CD8-positive, alpha-beta memory T cell (primary cell): ENCODE data around the gene MIOX. TPM values are rescaled to one million over a fixed set of nuclear protein-coding genes. Genes with fewer than 3 reads are reported as not detected.

Source experiments
- CTCF ChIA-PET: fragments of 350-600 bp; sonication (Branson Sonifier 250); formaldehyde crosslinking; loops from one replicate; lab custom pipeline; 2021; ENCODE audit warnings: antibody characterized with exemption; lab: Charles Lee
- POLR2A ChIA-PET: fragments of 350-600 bp; sonication (Branson Sonifier 250); formaldehyde crosslinking; loops from one replicate; lab custom pipeline; 2021; ENCODE audit warnings: antibody characterized with exemption; lab: Charles Lee
- DNase-seq, 5 donors: peaks; one replicate each; pipeline versions ENCODE4 v3.0.0 to v3.0.0-alpha.2; 2020 to 2022; ENCODE audit warnings: mixed read lengths in 1 of 5
- H3K27ac ChIP-seq: one replicate; pipeline ENCODE4 v1.7.0; 2013; ENCODE audit warnings: low read depth, mild to moderate bottlenecking, low read length, moderate library complexity
- H3K27me3 ChIP-seq: 2 replicates; pipeline ENCODE4 v1.7.0; 2013; ENCODE audit warnings: low read length, mild to moderate bottlenecking; ENCODE audit not compliant: insufficient read depth, poor library complexity, severe bottlenecking
- H3K36me3 ChIP-seq: 2 replicates; pipeline ENCODE4 v1.7.0; 2013; ENCODE audit warnings: mild to moderate bottlenecking, low read length, moderate library complexity; ENCODE audit not compliant: insufficient read depth
- H3K4me1 ChIP-seq: 2 replicates; pipeline ENCODE4 v1.7.0; 2013; ENCODE audit warnings: mild to moderate bottlenecking, low read length, moderate library complexity; ENCODE audit not compliant: insufficient read depth
- H3K4me3 ChIP-seq: 2 replicates; pipeline ENCODE4 v1.7.0; 2013; ENCODE audit warnings: mild to moderate bottlenecking, low read length
- H3K9me3 ChIP-seq: 2 replicates; pipeline ENCODE4 v1.7.0; 2013; ENCODE audit warnings: mild to moderate bottlenecking, low read length
- H3K27ac Mint-ChIP-seq, 8 donors: one replicate each; pipeline ENCODE4 v1.8.0; 2020 to 2021; ENCODE audit warnings: mixed read lengths in 8 of 8, mild to moderate bottlenecking in 6 of 8, inconsistent platforms in 3 of 8, moderate library complexity in 3 of 8
- H3K27me3 Mint-ChIP-seq, 2 donors: one replicate each; pipeline ENCODE4 v1.8.0; 2020 to 2021; ENCODE audit warnings: mixed read lengths in 2 of 2, mild to moderate bottlenecking in 1 of 2, moderate library complexity in 1 of 2
- H3K36me3 Mint-ChIP-seq, 3 donors: one replicate each; pipeline ENCODE4 v1.8.0; 2020 to 2021; ENCODE audit warnings: mixed read lengths in 3 of 3, inconsistent platforms in 1 of 3, mild to moderate bottlenecking in 1 of 3
- H3K4me1 Mint-ChIP-seq, 3 donors: one replicate each; pipeline ENCODE4 v1.8.0; 2020 to 2021; ENCODE audit warnings: mixed read lengths in 3 of 3, inconsistent platforms in 1 of 3, mild to moderate bottlenecking in 1 of 3
- H3K4me3 Mint-ChIP-seq, 7 donors: one replicate each; pipeline ENCODE4 v1.8.0; 2020 to 2021; ENCODE audit warnings: mixed read lengths in 7 of 7, mild to moderate bottlenecking in 6 of 7, moderate library complexity in 4 of 7, inconsistent platforms in 2 of 7
- H3K9me3 Mint-ChIP-seq, 5 donors: one replicate each; pipeline ENCODE4 v1.8.0; 2020 to 2022; ENCODE audit warnings: mixed read lengths in 5 of 5, mild to moderate bottlenecking in 3 of 5, moderate library complexity in 2 of 5, inconsistent platforms in 1 of 5
- polyA plus RNA-seq: library from polyadenylated mRNA; unstranded; fragments of 300-500 nt; fragmentation: Illumina TruSeq; gene quantifications from one replicate; pipeline ENCODE4 v1.2.3, GENCODE V29; 2021
- total RNA-seq, 2 experiments: library from RNA; stranded (reverse); gene quantifications; one replicate each; pipeline ENCODE4 v1.2.3, GENCODE V29; 2021

Gene MIOX
- total and polyA plus RNA-seq, 3 experiments from 2014 or later: 0.31 TPM; not detected in 2

DNA sequence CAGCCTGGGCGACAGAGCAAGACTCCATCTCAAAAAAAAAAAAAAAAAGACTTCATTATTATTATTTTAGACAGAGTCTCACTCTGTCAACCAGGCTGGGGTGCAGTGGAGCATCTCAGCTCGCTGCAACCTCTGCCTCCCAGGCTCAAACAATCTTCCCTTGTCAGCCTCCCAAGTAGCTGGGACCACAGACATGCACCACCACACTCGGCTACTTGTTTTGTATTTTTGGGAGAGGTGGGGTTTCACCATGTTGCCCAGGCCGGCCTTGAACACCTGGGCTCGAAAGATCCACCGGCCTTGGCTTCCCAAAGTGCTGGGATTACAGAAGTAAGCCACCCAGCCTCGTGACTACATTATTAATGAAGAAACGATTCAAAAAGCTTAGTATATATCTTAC, 48.5 kb downstream of the MIOX start:
- DNase-seq: peak in 1 of 5 donors; percentile 20
- Histone ChIP-seq H3K4me3 (no peak overlapping the region), H3K9me3 (no peaks in the 10 kb centered on the region), H3K27ac (no peak overlapping the region), H3K4me1 (peaks cover 27% of the 10 kb centered on the region), H3K36me3 (no peaks in the 10 kb centered on the region), H3K27me3 (no peaks in the 10 kb centered on the region)
- CTCF ChIA-PET: interaction anchor here (1.1 to 6.5 kb wide), 5 partner anchors 9 to 86 kb away, joined by 3 to 47 read pairs (median 4); partner anchors contain the start of genes SCO2 and SYCE3
- Mint-ChIP-seq H3K4me1 (peaks cover 23 to 30% (median 28%) of the 10 kb centered on the region in 3 donors), H3K27me3 (peaks cover 0 to 2% of the 10 kb centered on the region in 2 donors), H3K36me3 (peaks cover 0 to 1% (median 0%) of the 10 kb centered on the region in 3 donors), H3K27ac (no peak overlapping the region), H3K9me3 (no peaks in the 10 kb centered on the region), H3K4me3 (no peak overlapping the region)
- POLR2A ChIA-PET: interaction anchor here (0.6 kb wide), 1 partner anchor 27 kb away, joined by 3 read pairs; the partner anchor contains the start of gene LMF2

DNA sequence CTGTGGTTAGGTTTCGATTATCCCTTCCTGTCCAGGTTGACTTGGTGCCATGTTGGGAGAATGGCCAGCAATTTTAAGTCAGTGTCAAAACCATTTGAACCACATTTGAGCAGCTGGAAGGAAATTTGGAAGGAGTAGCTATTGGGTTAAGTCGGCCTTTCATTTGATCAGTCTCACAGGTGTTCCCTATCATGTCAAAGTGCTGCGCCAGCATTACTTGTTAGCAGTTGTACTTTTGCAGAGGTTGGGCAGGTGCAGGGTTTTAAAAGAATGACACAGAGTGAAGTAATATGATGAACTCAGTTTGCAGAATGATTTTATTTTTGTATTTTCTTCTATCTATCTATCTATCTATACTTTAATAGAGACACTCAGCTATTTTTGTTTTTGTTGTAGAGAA, 49.6 kb downstream of the MIOX start:
- Mint-ChIP-seq H3K27ac (no peak overlapping the region), H3K9me3 (no peaks in the 10 kb centered on the region), H3K4me1 (peaks cover 28 to 37% (median 35%) of the 10 kb centered on the region in 3 donors), H3K36me3 (no peaks in the 10 kb centered on the region), H3K4me3 (no peak overlapping the region), H3K27me3 (peaks cover 0 to 2% of the 10 kb centered on the region in 2 donors)
- no peaks in the 10 kb centered on the region for H3K36me3 ChIP-seq
- POLR2A ChIA-PET: no interaction called here
- DNase-seq: no peak
- CTCF ChIA-PET: interaction anchor here (0.6 to 6.5 kb wide), 6 partner anchors 9 to 85 kb away, joined by 3 to 47 read pairs (median 3); partner anchors contain the start of genes SCO2 and SYCE3
- no peaks in the 10 kb centered on the region for H3K27me3 ChIP-seq
- H3K4me3 ChIP-seq: no peak overlapping the region
- H3K4me1 ChIP-seq: peaks cover 21% of the 10 kb centered on the region
- no peaks in the 10 kb centered on the region for H3K9me3 ChIP-seq
- H3K27ac ChIP-seq: no peak overlapping the region

DNA sequence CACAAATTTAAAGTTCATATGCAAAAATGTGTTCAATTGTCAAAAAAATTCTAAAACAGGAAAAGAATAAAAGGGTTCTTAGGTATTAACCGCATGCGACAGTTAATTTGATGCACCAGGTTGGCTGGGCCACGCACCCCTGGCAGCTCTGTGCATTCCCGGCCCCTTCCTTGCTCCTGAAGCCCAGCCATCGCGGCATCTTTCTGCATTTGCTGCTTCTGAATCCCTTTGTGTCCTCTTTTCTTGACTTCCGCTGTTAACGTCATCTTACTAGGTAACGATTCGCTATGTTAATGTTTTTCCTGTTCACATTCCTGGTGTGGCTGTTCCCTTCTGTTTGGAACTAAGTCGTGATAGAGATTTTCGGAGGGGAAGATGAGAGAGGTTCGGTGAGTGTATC, 51.1 kb downstream of the MIOX start:
- no peaks in the 10 kb centered on the region for H3K9me3 ChIP-seq
- no peak overlapping the region for H3K27ac ChIP-seq
- POLR2A ChIA-PET: interaction anchor here (0.6 to 3.7 kb wide), 2 partner anchors 11 to 296 kb away, joined by 3 to 81 read pairs; partner anchors contain the start of gene SCO2
- no peaks in the 10 kb centered on the region for H3K27me3 ChIP-seq
- H3K4me3 ChIP-seq: no peak overlapping the region
- H3K4me3 Mint-ChIP-seq: peak overlapping the region in 3 of 7 donors; percentile 9 to 46 (median 33)
- H3K27me3 Mint-ChIP-seq: peaks cover 0 to 2% of the 10 kb centered on the region in 2 donors
- DNase-seq: no peak
- CTCF ChIA-PET: interaction anchor here (1.0 to 6.5 kb wide), 5 partner anchors 8 to 29 kb away, joined by 3 to 80 read pairs (median 14); partner anchors contain the start of genes LMF2, NCAPH2, SCO2 and SYCE3
- H3K4me1 Mint-ChIP-seq: peaks cover 30 to 38% (median 35%) of the 10 kb centered on the region in 3 donors
- peaks cover 19% of the 10 kb centered on the region for H3K4me1 ChIP-seq
- no peaks in the 10 kb centered on the region for H3K36me3 Mint-ChIP-seq
- H3K9me3 Mint-ChIP-seq: no peaks in the 10 kb centered on the region
- peak overlapping the region; percentile 54 to 99 (median 95) for H3K27ac Mint-ChIP-seq
- H3K36me3 ChIP-seq: no peaks in the 10 kb centered on the region

Other genes starting within 250 kb of the MIOX start
- gene TUBGCP6, start 241.8 kb upstream of the MIOX start, total RNA-seq: 10 to 100 TPM; 51.4 to 52.2 TPM
- gene TUBGCP6, start 241.8 kb upstream of the MIOX start, polyA plus RNA-seq: 18.6 TPM
- gene HDAC10, start 235.6 kb upstream of the MIOX start, total RNA-seq: 10 to 100 TPM; 42.5 to 44.7 TPM
- gene HDAC10, start 235.6 kb upstream of the MIOX start, polyA plus RNA-seq: 7.5 TPM
- 1 to 10 TPM; 9.3 to 9.7 TPM for gene MAPK12, start 225.2 kb upstream of the MIOX start, total RNA-seq
- 0.03 TPM for gene MAPK12, start 225.2 kb upstream of the MIOX start, polyA plus RNA-seq
- 10 to 100 TPM; 12.8 to 13.2 TPM for gene MAPK11, start 216.5 kb upstream of the MIOX start, total RNA-seq
- gene MAPK11, start 216.5 kb upstream of the MIOX start, polyA plus RNA-seq: 0.28 TPM
- 10 to 100 TPM; 13.4 to 14.4 TPM for gene PLXNB2, start 179.2 kb upstream of the MIOX start, total RNA-seq
- 0.17 TPM for gene PLXNB2, start 179.2 kb upstream of the MIOX start, polyA plus RNA-seq
- gene DENND6B, start 159.8 kb upstream of the MIOX start, total RNA-seq: 1 to 10 TPM; 3.9 to 4.3 TPM
- 0.67 TPM for gene DENND6B, start 159.8 kb upstream of the MIOX start, polyA plus RNA-seq
- 10 to 100 TPM; 49.7 to 55.9 TPM for gene PPP6R2, start 143.5 kb upstream of the MIOX start, total RNA-seq
- gene PPP6R2, start 143.5 kb upstream of the MIOX start, polyA plus RNA-seq: 34.2 TPM
- 100 to 1,000 TPM; 144 to 150 TPM for gene SBF1, start 11.8 kb upstream of the MIOX start, total RNA-seq
- gene SBF1, start 11.8 kb upstream of the MIOX start, polyA plus RNA-seq: 43.8 TPM
- 1 to 10 TPM; 3.4 to 3.5 TPM for gene ADM2, start 5.3 kb upstream of the MIOX start, total RNA-seq
- gene ADM2, start 5.3 kb upstream of the MIOX start, polyA plus RNA-seq: 0.24 TPM
- gene LMF2, start 20.8 kb downstream of the MIOX start, total RNA-seq: 10 to 100 TPM; 88.6 to 89.4 TPM
- 33.6 TPM for gene LMF2, start 20.8 kb downstream of the MIOX start, polyA plus RNA-seq
- gene NCAPH2, start 21.4 kb downstream of the MIOX start, total RNA-seq: 100 to 1,000 TPM; 155 to 165 TPM
- 36.5 TPM for gene NCAPH2, start 21.4 kb downstream of the MIOX start, polyA plus RNA-seq
- gene SCO2, start 38.7 kb downstream of the MIOX start, total RNA-seq: 1 to 10 TPM; 2.4 to 3.5 TPM
- gene SCO2, start 38.7 kb downstream of the MIOX start, polyA plus RNA-seq: 6.5 TPM
- gene TYMP, start 43.2 kb downstream of the MIOX start, total RNA-seq: 10 to 100 TPM; 86.1 to 93.6 TPM
- 17.5 TPM for gene TYMP, start 43.2 kb downstream of the MIOX start, polyA plus RNA-seq
- gene KLHDC7B, start 59.0 kb downstream of the MIOX start, total RNA-seq: 1 to 10 TPM; 5.1 to 6.2 TPM
- gene KLHDC7B, start 59.0 kb downstream of the MIOX start, polyA plus RNA-seq: 8.1 TPM
- not detected for gene SYCE3, start 76.1 kb downstream of the MIOX start, total RNA-seq
- not detected for gene SYCE3, start 76.1 kb downstream of the MIOX start, polyA plus RNA-seq
- gene CPT1B, start 91.6 kb downstream of the MIOX start, total RNA-seq: 10 to 100 TPM; 43.6 to 45.0 TPM
- gene CPT1B, start 91.6 kb downstream of the MIOX start, polyA plus RNA-seq: 0.40 TPM
- gene CHKB, start 96.0 kb downstream of the MIOX start, total RNA-seq: 10 to 100 TPM; 72.1 to 76.1 TPM
- gene CHKB, start 96.0 kb downstream of the MIOX start, polyA plus RNA-seq: 33.3 TPM
- under 1 TPM; 0.20 to 0.28 TPM for gene MAPK8IP2, start 113.9 kb downstream of the MIOX start, total RNA-seq
- gene MAPK8IP2, start 113.9 kb downstream of the MIOX start, polyA plus RNA-seq: not detected
- 10 to 100 TPM; 23.6 to 25.3 TPM for gene ARSA, start 141.3 kb downstream of the MIOX start, total RNA-seq
- gene ARSA, start 141.3 kb downstream of the MIOX start, polyA plus RNA-seq: 10.6 TPM
- under 1 TPM; 0.07 TPM for gene SHANK3, start 186.0 kb downstream of the MIOX start, total RNA-seq
- gene SHANK3, start 186.0 kb downstream of the MIOX start, polyA plus RNA-seq: not detected